SK-N-MC (cell line): ENCODE measurements around the gene MOCOS.

Experiments
- EZH2 ChIP-seq: fragments of 200-600 bp; sonication (generic); IDR thresholded peaks from one replicate; pipeline ENCODE4 v1.6.1; 2017; ENCODE audit warnings: antibody characterized with exemption
- FOXP2 ChIP-seq: optimal IDR thresholded peaks from 2 replicates; pipeline ENCODE3; 2011; ENCODE audit warnings: mild to moderate bottlenecking, moderate library complexity; ENCODE audit not compliant: insufficient read depth; ENCODE audit errors: extremely low read length, control extremely low read depth

- TF ChIP-seq EZH2: no peak
- TF ChIP-seq FOXP2: no peak
Observed at GRCh38 chr18:36241831-36242230, 54.5 kb downstream of the MOCOS start.
